ENCODE measurements around the gene LRFN3. TPM values are rescaled to one million over a fixed set of nuclear protein-coding genes. Genes with fewer than 3 reads are reported as not detected.

LRFN3 gene
- total and polyA plus RNA-seq, 10 of the 15 experiments (the other 5 are each of a cell fraction or from before 2014, with no cell fraction given) = 0.02 to 7.3 (median 2.0) TPM; not detected in 1

GRCh38 chr19:35911790-35912189, 24.4 kb upstream of the LRFN3 start:
- ChIA-PET CTCF (interaction anchor here (0.7 to 1.7 kb wide), 7 partner anchors 14 to 219 kb away, joined by 3 to 7 read pairs (median 4); no protein-coding TSS in a partner anchor), RAD21 (ENCODE audit: unreplicated experiment) (interaction anchor here (0.9 to 4.4 kb wide), 5 partner anchors 17 to 199 kb away, joined by 3 to 21 read pairs (median 5); no protein-coding TSS in a partner anchor), SMC1A (ENCODE audit: uncharacterized antibody, unreplicated experiment) (interaction anchor here (0.9 to 7.9 kb wide), 6 partner anchors 8 to 199 kb away, joined by 3 to 68 read pairs (median 4); no protein-coding TSS in a partner anchor), POLR2A (interaction anchor here (0.6 to 5.5 kb wide), 6 partner anchors 8 to 264 kb away, joined by 3 to 48 read pairs (median 6); partner anchors contain the start of genes COX6B1 and NFKBID)
- Histone ChIP-seq H3K79me2 (ENCODE audit: control insufficient read depth, insufficient read depth, low read length) (no peaks in the 10 kb centered on the region), H3K9ac (ENCODE audit: control insufficient read depth, insufficient read depth, low read length) (no peak overlapping the region), H2AFZ (ENCODE audit: control insufficient read depth, low read depth, low read length) (no peak overlapping the region), H4K20me1 (ENCODE audit: control insufficient read depth, insufficient read depth) (no peaks in the 10 kb centered on the region), H3K27ac (ENCODE audit: control insufficient read depth, insufficient read depth) (peak overlapping the region; percentile 57; the same call in 1 of the 2 replicates), H3K27me3 (replicated peaks in 1 of 2; ENCODE audit: control insufficient read depth in 2 of 2, insufficient read depth in 2 of 2, low read length in 1 of 2) (no peaks in the 10 kb centered on the region), H3K4me3 (no peak overlapping the region), H3K4me2 (ENCODE audit: control insufficient read depth, insufficient read depth) (0 out of 2 replicates have a peak overlapping the region, but pooled peaks have one; percentile 47), H3K9me3 (replicated peaks; ENCODE audit: control insufficient read depth, insufficient read depth, low read length) (no peaks in the 10 kb centered on the region), H3K36me3 (ENCODE audit: control insufficient read depth in 2 of 2, insufficient read depth in 2 of 2, low read length in 1 of 2) (no peaks in the 10 kb centered on the region), H3K4me1 (ENCODE audit: control insufficient read depth, insufficient read depth, low read length) (peaks cover 65% of the 10 kb centered on the region)
- ATAC-seq = no peak
- no TSS peak for BruUV-seq (replicated peaks)
- TF ChIP-seq NR2C2 (IDR thresholded peaks at IDR 0.05; ENCODE audit: borderline replicate concordance, control insufficient read depth, insufficient read length, low read depth) (no peak), GABPA (IDR thresholded peaks at IDR 0.05; ENCODE audit: low read depth) (no peak), TCF7 (IDR thresholded peaks at IDR 0.05; ENCODE audit: borderline replicate concordance) (no peak), STAT1 (conservative IDR thresholded peaks at IDR 0.05) (no peak), HDGF (IDR thresholded peaks at IDR 0.05) (0 out of 2 replicates have a peak, but pooled peaks have one; percentile 28)
- WGBS (ENCODE audit: insufficient coverage, insufficient replicate concordance, low lambda C conversion rate, missing lambda C conversion rate) = 37% methylated on average over 5 of the region's 5 CpGs
- intact Hi-C loops (cut with micrococcal nuclease; ENCODE audit: unreplicated experiment) (no loop called here), in situ Hi-C loops (cut with MboI) (no loop called here)
- FAIRE-seq = no peak
- DNase-seq (ENCODE audit: low read depth, low spot score) = no peak

- peak overlapping the region; percentile 37 for H3K9ac ChIP-seq (ENCODE audit: control insufficient read depth, insufficient read depth, low read length)
- no peaks in the 10 kb centered on the region for H3K79me2 ChIP-seq (ENCODE audit: control insufficient read depth, insufficient read depth, low read length)
- H3K27me3 ChIP-seq (replicated peaks in 1 of 2; ENCODE audit: control insufficient read depth in 2 of 2, insufficient read depth in 2 of 2, low read length in 1 of 2) = no peaks in the 10 kb centered on the region
- DNase-seq (ENCODE audit: low read depth, low spot score) = no peak
- ChIA-PET POLR2A (interaction anchor here (0.8 to 5.5 kb wide), 4 partner anchors 10 to 201 kb away, joined by 3 to 48 read pairs (median 13); no protein-coding TSS in a partner anchor), SMC1A (ENCODE audit: uncharacterized antibody, unreplicated experiment) (interaction anchor here (0.9 to 7.9 kb wide), 4 partner anchors 12 to 167 kb away, joined by 3 to 68 read pairs (median 8); no protein-coding TSS in a partner anchor), RAD21 (ENCODE audit: unreplicated experiment) (interaction anchor here (1.0 to 4.4 kb wide), 3 partner anchors 15 to 31 kb away, joined by 3 to 21 read pairs (median 6); no protein-coding TSS in a partner anchor), CTCF (interaction anchor here (0.7 to 3.8 kb wide), 4 partner anchors 8 to 18 kb away, joined by 3 to 12 read pairs (median 6); no protein-coding TSS in a partner anchor)
- H3K9me3 ChIP-seq (replicated peaks; ENCODE audit: control insufficient read depth, insufficient read depth, low read length) = no peaks in the 10 kb centered on the region
- no peak overlapping the region for H3K4me3 ChIP-seq
- H2AFZ ChIP-seq (ENCODE audit: control insufficient read depth, low read depth, low read length) = peak overlapping the region; percentile 69
- BruUV-seq (replicated peaks) = no TSS peak
- peak; percentile 36 for ATAC-seq
- in situ Hi-C loops (cut with MboI) = no loop called here
- no peaks in the 10 kb centered on the region for H3K36me3 ChIP-seq (ENCODE audit: control insufficient read depth in 2 of 2, insufficient read depth in 2 of 2, low read length in 1 of 2)
- no peaks in the 10 kb centered on the region for H4K20me1 ChIP-seq (ENCODE audit: control insufficient read depth, insufficient read depth)
- 4% methylated on average over 6 of the region's 7 CpGs for WGBS (ENCODE audit: insufficient coverage, insufficient replicate concordance, low lambda C conversion rate, missing lambda C conversion rate)
- no peak for FAIRE-seq
- intact Hi-C loops (cut with micrococcal nuclease; ENCODE audit: unreplicated experiment) = no loop called here
- H3K4me2 ChIP-seq (ENCODE audit: control insufficient read depth, insufficient read depth) = peak overlapping the region; percentile 63
- H3K4me1 ChIP-seq (ENCODE audit: control insufficient read depth, insufficient read depth, low read length) = peaks cover 61% of the 10 kb centered on the region
- peak overlapping the region; percentile 80 for H3K27ac ChIP-seq (ENCODE audit: control insufficient read depth, insufficient read depth)
- peak; percentile 83 for TF ChIP-seq ZNF384 (IDR thresholded peaks at IDR 0.05; ENCODE audit: borderline replicate concordance, low read depth, low read length)
- no peak for TF ChIP-seq FOXK2 (IDR thresholded peaks at IDR 0.05)
- no peak for TF ChIP-seq CEBPB (IDR thresholded peaks at IDR 0.05; ENCODE audit: borderline replicate concordance in 1 of 2, low read depth in 2 of 2, low read length in 2 of 2)
- TF ChIP-seq STAT3 (IDR thresholded peaks at IDR 0.05; ENCODE audit: low read depth, low read length) = no peak
- peak; percentile 36 for TF ChIP-seq SKIL (IDR thresholded peaks at IDR 0.05; ENCODE audit: low read depth, poor library complexity, severe bottlenecking)
- TF ChIP-seq BCL11A (IDR thresholded peaks at IDR 0.05; ENCODE audit: low read depth, low read length) = peak; percentile 63; the same call in 1 of the 2 replicates
- no peak for TF ChIP-seq HSF1 (IDR thresholded peaks at IDR 0.05; ENCODE audit: low read depth, low read length)
- TF ChIP-seq ATF7 (IDR thresholded peaks at IDR 0.05; ENCODE audit: low read depth) = peak; percentile 77
These were observed 22.6 kb upstream of the LRFN3 start for GRCh38 chr19:35913589-35913988.

Measured in GM12878 (cell line).